Esophagus squamous epithelium (tissue), 5 donors: Measurements from ENCODE around the gene PTPRG. TPM values are rescaled to one million over a fixed set of nuclear protein-coding genes. Genes with fewer than 3 reads are reported as not detected.

ENCODE experiments used
- DNase-seq: peaks from one replicate; lab custom pipeline; 2025; lab: John Stamatoyannopoulos, UW
- H3K27ac ChIP-seq, 4 donors: fragments of 200-600 bp; sonication (generic); one replicate each; pipeline ENCODE4 v1.5.1; 2016 to 2019; ENCODE audit warnings: mild to moderate bottlenecking in 1 of 4
- H3K27me3 ChIP-seq, 4 donors: fragments of 200-600 bp; sonication (generic); 1 replicate in 3 of 4; 2 replicates in 1 of 4; pipeline versions ENCODE4 v1.5.1 to v1.6.0; 2017 to 2021; ENCODE audit warnings: antibody characterized with exemption in 1 of 4
- H3K36me3 ChIP-seq, 3 donors: fragments of 200-600 bp; sonication (generic); one replicate each; pipeline ENCODE4 v1.5.1; 2016 to 2019
- H3K4me1 ChIP-seq, 3 donors: fragments of 200-600 bp; sonication (generic); one replicate each; pipeline ENCODE4 v1.5.1; 2017 to 2019
- H3K4me3 ChIP-seq, 4 donors: fragments of 200-600 bp; sonication (generic); 1 replicate in 3 of 4; 2 replicates in 1 of 4; pipeline ENCODE4 v1.5.1; 2016 to 2019; ENCODE audit warnings: mild to moderate bottlenecking in 2 of 4, moderate library complexity in 1 of 4
- H3K9me3 ChIP-seq, 3 donors: fragments of 200-600 bp; sonication (generic); one replicate each; pipeline ENCODE4 v1.5.1; 2016 to 2019
- POLR2A ChIP-seq, 4 donors: fragments of 450-650 bp; IDR thresholded peaks; one replicate each; pipeline ENCODE4 v1.6.1; 2017; ENCODE audit warnings: antibody characterized with exemption in 4 of 4, mild to moderate bottlenecking in 4 of 4, moderate library complexity in 3 of 4
- WGBS, 2 donors: methylation state at CpG; one replicate each; pipeline ENCODE4 v1.1.5; 2018; 5-methylcytosine and 5-hydroxymethylcytosine counted together
- intact Hi-C: fragments of 100-400 bp; cut with DNase I; formaldehyde crosslinking; loops from one replicate; pipeline ENCODE4 v1.15.0; 2022
- total RNA-seq, 4 donors: library from RNA; depleted of rRNA; stranded (reverse); fragments of >200 nt; gene quantifications; one replicate each; pipeline ENCODE4 v1.1.0, GENCODE V29; 2016
- TF ChIP-seq, protein P1 (sequence below), 6 experiments: fragments of 450-650 bp in 4 of 6; fragments of 200-600 bp in 2 of 6; sonication (generic) in 2 of 6; IDR thresholded peaks; one replicate each; pipeline ENCODE4 v1.5.1; 2016 to 2019; ENCODE audit warnings: antibody characterized with exemption in 6 of 6, mild to moderate bottlenecking in 4 of 6, moderate library complexity in 4 of 6
- donor health status: DM: yes; HTN: yes; CAD: no.

Gene PTPRG
- total RNA-seq, 4 donors from 2014 or later = 3.7 to 42.2 (median 15.2) TPM

DNA sequence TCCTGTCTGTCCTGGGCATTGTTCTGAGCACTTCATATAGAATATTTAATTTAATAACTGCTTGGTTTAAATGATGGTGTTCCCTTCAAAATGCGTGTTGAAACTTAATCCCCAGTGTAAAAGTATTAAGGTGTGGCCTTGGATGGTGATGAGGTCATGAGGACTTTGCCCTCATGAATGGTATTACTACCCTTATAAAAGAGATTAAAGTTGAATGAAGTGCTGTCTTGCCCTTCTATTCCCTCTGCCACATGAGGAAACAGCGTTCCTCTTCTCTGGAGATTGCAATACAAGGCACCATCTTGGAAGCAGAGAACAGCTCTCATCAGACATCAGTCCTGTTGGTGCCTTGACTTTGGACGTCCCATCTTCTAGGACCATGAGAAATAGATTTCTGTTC, 374.4 kb downstream of the PTPRG start:
- 77 to 91% methylated on average over 3 of the region's 3 CpGs for WGBS, 2 donors
- no peak for DNase-seq
- Histone ChIP-seq H3K27ac (no peak overlapping the region), H3K4me1 (no peaks in the 10 kb centered on the region), H3K9me3 (no peaks in the 10 kb centered on the region), H3K27me3 (no peaks in the 10 kb centered on the region), H3K36me3 (no peaks in the 10 kb centered on the region), H3K4me3 (no peak overlapping the region)
- intact Hi-C loops = no loop called here
- TF ChIP-seq, protein P1, sequence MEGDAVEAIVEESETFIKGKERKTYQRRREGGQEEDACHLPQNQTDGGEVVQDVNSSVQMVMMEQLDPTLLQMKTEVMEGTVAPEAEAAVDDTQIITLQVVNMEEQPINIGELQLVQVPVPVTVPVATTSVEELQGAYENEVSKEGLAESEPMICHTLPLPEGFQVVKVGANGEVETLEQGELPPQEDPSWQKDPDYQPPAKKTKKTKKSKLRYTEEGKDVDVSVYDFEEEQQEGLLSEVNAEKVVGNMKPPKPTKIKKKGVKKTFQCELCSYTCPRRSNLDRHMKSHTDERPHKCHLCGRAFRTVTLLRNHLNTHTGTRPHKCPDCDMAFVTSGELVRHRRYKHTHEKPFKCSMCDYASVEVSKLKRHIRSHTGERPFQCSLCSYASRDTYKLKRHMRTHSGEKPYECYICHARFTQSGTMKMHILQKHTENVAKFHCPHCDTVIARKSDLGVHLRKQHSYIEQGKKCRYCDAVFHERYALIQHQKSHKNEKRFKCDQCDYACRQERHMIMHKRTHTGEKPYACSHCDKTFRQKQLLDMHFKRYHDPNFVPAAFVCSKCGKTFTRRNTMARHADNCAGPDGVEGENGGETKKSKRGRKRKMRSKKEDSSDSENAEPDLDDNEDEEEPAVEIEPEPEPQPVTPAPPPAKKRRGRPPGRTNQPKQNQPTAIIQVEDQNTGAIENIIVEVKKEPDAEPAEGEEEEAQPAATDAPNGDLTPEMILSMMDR (IDR thresholded peaks at IDR 0.05) = no peak
- no peak for TF ChIP-seq POLR2A (IDR thresholded peaks at IDR 0.05)

DNA sequence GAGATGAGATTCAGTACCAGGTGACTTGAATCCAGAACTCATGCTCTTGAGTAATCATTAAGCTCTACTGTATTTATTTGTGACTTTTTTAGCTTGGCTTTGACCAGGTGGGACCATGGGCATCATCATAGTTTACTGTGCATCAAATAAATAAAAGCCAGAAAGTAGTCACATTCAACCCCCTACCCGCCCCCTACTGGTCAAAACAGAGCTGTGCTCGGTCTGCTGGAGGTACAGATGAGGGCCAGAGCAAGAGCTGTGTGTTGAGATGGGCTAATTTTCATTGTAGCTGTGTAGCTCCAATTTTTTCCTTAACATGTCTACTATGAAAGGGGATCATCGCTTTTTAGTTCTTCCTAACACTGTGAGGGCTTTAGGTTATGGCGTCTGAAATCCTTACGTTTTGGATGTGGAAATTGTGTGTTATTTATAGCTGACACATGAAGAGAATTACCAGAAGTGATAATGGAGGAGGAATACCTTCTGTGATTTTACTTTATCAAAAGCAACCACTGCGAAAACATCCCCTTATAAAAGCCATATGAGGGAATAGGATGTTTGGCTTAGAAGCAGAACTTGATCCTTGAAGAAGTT, 375.1 kb downstream of the PTPRG start:
- intact Hi-C loops = no loop called here
- H3K9me3 ChIP-seq = no peaks in the 10 kb centered on the region
- H3K4me3 ChIP-seq = no peak overlapping the region
- no peak for DNase-seq
- 74 to 80% methylated on average over 6 of the region's 6 CpGs for WGBS, 2 donors
- no peak for TF ChIP-seq POLR2A (IDR thresholded peaks at IDR 0.05)
- TF ChIP-seq, protein P1 (IDR thresholded peaks at IDR 0.05) = peak in 5 of 6 experiments; percentile 10 to 59 (median 37)
- H3K27me3 ChIP-seq = no peaks in the 10 kb centered on the region
- no peak overlapping the region for H3K27ac ChIP-seq
- H3K4me1 ChIP-seq = no peaks in the 10 kb centered on the region
- H3K36me3 ChIP-seq = no peaks in the 10 kb centered on the region

DNA sequence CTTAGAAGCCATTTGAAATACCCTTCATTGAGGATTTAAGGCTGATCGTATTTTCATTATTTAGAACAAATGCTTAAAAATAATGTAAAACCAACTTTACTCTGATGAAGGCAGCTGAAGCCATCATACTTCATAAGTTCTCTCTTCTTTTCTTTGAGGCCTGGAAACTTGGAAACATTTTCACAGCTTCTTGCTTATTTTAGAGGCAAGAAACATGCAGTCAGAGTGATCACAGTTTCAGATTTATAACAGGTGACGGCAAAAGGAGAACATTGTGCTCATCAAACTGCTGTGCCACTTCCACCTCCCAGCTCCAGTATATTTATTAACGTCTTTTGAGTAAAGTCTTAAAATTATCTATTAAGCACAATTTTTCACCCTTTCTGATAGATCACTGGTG, 376.1 kb downstream of the PTPRG start:
- WGBS, 2 donors = 85 to 87% methylated on average over 3 of the region's 3 CpGs
- H3K4me1 ChIP-seq = no peaks in the 10 kb centered on the region
- DNase-seq = no peak
- H3K36me3 ChIP-seq = no peaks in the 10 kb centered on the region
- H3K9me3 ChIP-seq = peaks cover 0 to 3% (median 0%) of the 10 kb centered on the region in 3 donors
- H3K4me3 ChIP-seq = no peak overlapping the region
- no peak overlapping the region for H3K27ac ChIP-seq
- no peak for TF ChIP-seq POLR2A (IDR thresholded peaks at IDR 0.05)
- TF ChIP-seq, protein P1 (IDR thresholded peaks at IDR 0.05) = no peak
- intact Hi-C loops = no loop called here
- H3K27me3 ChIP-seq = no peaks in the 10 kb centered on the region

DNA sequence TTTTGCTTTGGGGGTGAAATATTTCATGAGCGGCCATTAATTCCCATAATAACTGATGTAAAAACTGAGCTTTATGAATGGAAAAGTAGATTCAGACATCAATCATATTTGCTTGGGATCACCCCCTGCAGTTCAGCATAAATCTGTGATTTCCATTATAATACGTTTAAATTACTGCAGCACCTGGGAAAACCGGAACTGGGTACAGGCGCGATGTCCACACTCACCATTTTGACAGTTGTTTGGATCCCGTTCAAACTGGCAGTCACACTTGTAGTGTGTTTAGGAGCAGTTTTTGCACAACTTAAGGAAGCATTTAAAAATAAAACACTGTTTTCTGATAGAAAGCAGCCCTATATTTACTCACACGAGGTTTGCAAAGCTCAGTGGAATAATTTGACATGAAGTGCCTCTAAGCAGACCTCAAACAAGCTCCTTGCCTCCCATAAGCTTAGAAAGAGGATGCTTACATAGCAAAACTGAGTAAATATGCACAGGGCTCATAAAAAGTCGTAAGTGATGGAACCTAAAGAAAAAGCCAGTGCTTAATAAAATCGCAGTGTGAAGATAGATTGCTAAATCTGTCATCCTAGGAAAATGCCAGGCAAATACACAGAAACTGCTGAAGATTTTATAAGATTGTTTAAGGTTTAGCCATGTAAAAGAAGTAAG, 377.6 kb downstream of the PTPRG start:
- no peak for TF ChIP-seq POLR2A (IDR thresholded peaks at IDR 0.05)
- TF ChIP-seq, protein P1 (IDR thresholded peaks at IDR 0.05) = no peak
- intact Hi-C loops = no loop called here
- Histone ChIP-seq H3K4me1 (no peaks in the 10 kb centered on the region), H3K36me3 (no peaks in the 10 kb centered on the region), H3K27me3 (no peaks in the 10 kb centered on the region), H3K27ac (no peak overlapping the region), H3K4me3 (no peak overlapping the region), H3K9me3 (peaks cover 0 to 6% (median 0%) of the 10 kb centered on the region in 3 donors)
- 62 to 76% methylated on average over 9 of the region's 9 CpGs for WGBS, 2 donors
- no peak for DNase-seq

DNA sequence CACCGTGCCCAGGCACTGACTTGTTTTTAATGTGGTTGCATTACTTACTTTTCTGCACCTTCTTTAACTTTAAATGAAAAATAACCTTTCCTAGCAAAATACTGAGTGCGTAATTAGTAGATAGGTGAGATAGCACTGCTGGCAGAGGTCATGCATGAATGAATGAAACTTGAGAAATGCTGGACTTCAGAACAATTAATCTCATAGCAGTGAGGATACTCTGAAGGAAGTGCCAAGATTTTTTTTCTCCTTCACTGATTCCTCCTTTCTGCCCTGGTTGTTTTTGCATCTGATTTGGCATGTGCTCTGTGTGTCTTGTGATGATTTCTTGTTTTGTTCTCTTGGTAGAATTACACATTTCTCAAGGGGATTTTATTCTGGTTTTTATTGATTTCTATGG, 378.9 kb downstream of the PTPRG start:
- TF ChIP-seq POLR2A (IDR thresholded peaks at IDR 0.05) = no peak
- TF ChIP-seq, protein P1 (IDR thresholded peaks at IDR 0.05) = no peak
- no peak for DNase-seq
- Histone ChIP-seq H3K27me3 (no peaks in the 10 kb centered on the region), H3K27ac (no peak overlapping the region), H3K36me3 (no peaks in the 10 kb centered on the region), H3K9me3 (peaks cover 0 to 6% (median 0%) of the 10 kb centered on the region in 3 donors), H3K4me1 (no peaks in the 10 kb centered on the region), H3K4me3 (no peak overlapping the region)
- intact Hi-C loops = no loop called here
- WGBS, 2 donors = 92 to 100% methylated on average over 2 of the region's 2 CpGs
